Neutrophil (primary cell): Measurements from ENCODE around the gene PIM2.
A peak's percentile ranks its signal among the peaks of the same experiment; 100 is the strongest.

Experiments
- H3K27ac ChIP-seq: fragments of 200-600 bp; sonication (generic); 2 replicates; pipeline ENCODE4 v1.5.1; 2016; ENCODE audit warnings: mild to moderate bottlenecking, moderate library complexity
- H3K27me3 ChIP-seq: fragments of 200-600 bp; sonication (generic); 2 replicates; pipeline ENCODE4 v1.6.0; 2016; ENCODE audit warnings: mild to moderate bottlenecking
- H3K36me3 ChIP-seq: fragments of 200-600 bp; sonication (generic); 2 replicates; pipeline ENCODE4 v1.5.1; 2017
- H3K4me1 ChIP-seq, 2 experiments: fragments of 200-600 bp in 1 of 2; sonication (generic) in 1 of 2; 1 replicate in 1 of 2; 2 replicates in 1 of 2; pipeline versions ENCODE4 v1.5.1 to v1.6.1; 2013 to 2016; ENCODE audit warnings: low read depth in 1 of 2, low read length in 1 of 2, mild to moderate bottlenecking in 1 of 2, moderate library complexity in 1 of 2; ENCODE audit not compliant: control insufficient read depth in 1 of 2, insufficient read depth in 1 of 2
- H3K4me3 ChIP-seq, 2 experiments: fragments of 200-600 bp in 1 of 2; sonication (generic) in 1 of 2; 1 replicate in 1 of 2; 2 replicates in 1 of 2; pipeline ENCODE4 v1.5.1; 2013 to 2016; ENCODE audit warnings: low read depth in 1 of 2, low read length in 1 of 2, mild to moderate bottlenecking in 1 of 2, moderate library complexity in 1 of 2
- H3K9me3 ChIP-seq: fragments of 200-600 bp; sonication (generic); 2 replicates; pipeline ENCODE4 v1.5.1; 2016
- TF ChIP-seq, protein P1 (sequence below): fragments of 200-600 bp; sonication (generic); IDR thresholded peaks from 2 replicates; pipeline ENCODE4 v1.5.1; 2016; ENCODE audit warnings: antibody characterized with exemption

The PIM2 gene

GRCh38 chrX:48897625-48898306 is 21.1 kb downstream of the PIM2 start, which contains the start of the genes PQBP1 and TIMM17B:
TSS of gene PQBP1 (plus strand) at chrX:48897930. CDS start at chrX:48898510, 580 bp downstream.
TSS of gene TIMM17B (minus strand) at chrX:48897768. CDS start at chrX:48897749, 19 bp downstream.
- Histone ChIP-seq H3K4me3 (peak within 1 kb of the TSS; percentile 67 to 81), H3K27me3 (no peaks in the 10 kb centered on the region), H3K27ac (peak within 1 kb of the TSS; percentile 95), H3K4me1 (peaks cover 10 to 19% of the 10 kb centered on the region in 2 experiments), H3K36me3 (peaks cover 11% of the 10 kb centered on the region), H3K9me3 (no peaks in the 10 kb centered on the region)
- TF ChIP-seq, protein P1, sequence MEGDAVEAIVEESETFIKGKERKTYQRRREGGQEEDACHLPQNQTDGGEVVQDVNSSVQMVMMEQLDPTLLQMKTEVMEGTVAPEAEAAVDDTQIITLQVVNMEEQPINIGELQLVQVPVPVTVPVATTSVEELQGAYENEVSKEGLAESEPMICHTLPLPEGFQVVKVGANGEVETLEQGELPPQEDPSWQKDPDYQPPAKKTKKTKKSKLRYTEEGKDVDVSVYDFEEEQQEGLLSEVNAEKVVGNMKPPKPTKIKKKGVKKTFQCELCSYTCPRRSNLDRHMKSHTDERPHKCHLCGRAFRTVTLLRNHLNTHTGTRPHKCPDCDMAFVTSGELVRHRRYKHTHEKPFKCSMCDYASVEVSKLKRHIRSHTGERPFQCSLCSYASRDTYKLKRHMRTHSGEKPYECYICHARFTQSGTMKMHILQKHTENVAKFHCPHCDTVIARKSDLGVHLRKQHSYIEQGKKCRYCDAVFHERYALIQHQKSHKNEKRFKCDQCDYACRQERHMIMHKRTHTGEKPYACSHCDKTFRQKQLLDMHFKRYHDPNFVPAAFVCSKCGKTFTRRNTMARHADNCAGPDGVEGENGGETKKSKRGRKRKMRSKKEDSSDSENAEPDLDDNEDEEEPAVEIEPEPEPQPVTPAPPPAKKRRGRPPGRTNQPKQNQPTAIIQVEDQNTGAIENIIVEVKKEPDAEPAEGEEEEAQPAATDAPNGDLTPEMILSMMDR = no peak

GRCh38 chrX:48897157-48897624 is 21.6 kb downstream of the PIM2 start:
- H3K4me3 ChIP-seq = peak overlapping the region; percentile 67 to 81
- H3K36me3 ChIP-seq = peaks cover 5% of the 10 kb centered on the region
- no peaks in the 10 kb centered on the region for H3K9me3 ChIP-seq
- H3K27me3 ChIP-seq = no peaks in the 10 kb centered on the region
- H3K27ac ChIP-seq = peak overlapping the region; percentile 95
- TF ChIP-seq, protein P1 = no peak
- peaks cover 11 to 19% of the 10 kb centered on the region in 2 experiments for H3K4me1 ChIP-seq

DNA sequence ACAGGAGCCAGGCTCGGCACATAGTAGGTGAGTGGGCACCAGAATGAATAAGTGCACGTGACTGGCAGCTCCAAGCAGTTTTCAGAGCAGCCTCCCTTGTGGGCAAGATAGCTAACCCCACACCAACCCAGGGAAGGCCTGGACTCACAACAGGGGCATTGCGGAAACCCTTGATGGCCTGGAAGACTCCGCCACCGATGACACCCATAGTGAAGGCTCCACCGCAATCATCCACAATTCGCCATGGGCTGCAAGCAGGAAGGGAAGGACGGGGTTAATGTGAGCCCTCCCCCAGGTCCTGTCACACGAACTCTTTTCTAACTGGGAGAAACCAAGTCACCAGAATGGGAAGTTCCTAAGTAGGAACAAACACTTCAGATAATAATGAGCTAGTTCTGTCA is 22.2 kb downstream of the PIM2 start:
- TF ChIP-seq, protein P1 = no peak
- Histone ChIP-seq H3K9me3 (no peaks in the 10 kb centered on the region), H3K36me3 (peaks cover under 1% of the 10 kb centered on the region), H3K27me3 (no peaks in the 10 kb centered on the region), H3K27ac (peak overlapping the region; percentile 95), H3K4me1 (peaks cover 16 to 24% of the 10 kb centered on the region in 2 experiments), H3K4me3 (peak overlapping the region; percentile 67 to 81)

GRCh38 chrX:48894891-48895290 is 23.9 kb downstream of the PIM2 start:
- Histone ChIP-seq H3K36me3 (no peaks in the 10 kb centered on the region), H3K27ac (no peak overlapping the region), H3K4me3 (no peak overlapping the region), H3K27me3 (no peaks in the 10 kb centered on the region), H3K4me1 (peaks cover 16 to 30% of the 10 kb centered on the region in 2 experiments), H3K9me3 (no peaks in the 10 kb centered on the region)
- TF ChIP-seq, protein P1 = no peak

DNA sequence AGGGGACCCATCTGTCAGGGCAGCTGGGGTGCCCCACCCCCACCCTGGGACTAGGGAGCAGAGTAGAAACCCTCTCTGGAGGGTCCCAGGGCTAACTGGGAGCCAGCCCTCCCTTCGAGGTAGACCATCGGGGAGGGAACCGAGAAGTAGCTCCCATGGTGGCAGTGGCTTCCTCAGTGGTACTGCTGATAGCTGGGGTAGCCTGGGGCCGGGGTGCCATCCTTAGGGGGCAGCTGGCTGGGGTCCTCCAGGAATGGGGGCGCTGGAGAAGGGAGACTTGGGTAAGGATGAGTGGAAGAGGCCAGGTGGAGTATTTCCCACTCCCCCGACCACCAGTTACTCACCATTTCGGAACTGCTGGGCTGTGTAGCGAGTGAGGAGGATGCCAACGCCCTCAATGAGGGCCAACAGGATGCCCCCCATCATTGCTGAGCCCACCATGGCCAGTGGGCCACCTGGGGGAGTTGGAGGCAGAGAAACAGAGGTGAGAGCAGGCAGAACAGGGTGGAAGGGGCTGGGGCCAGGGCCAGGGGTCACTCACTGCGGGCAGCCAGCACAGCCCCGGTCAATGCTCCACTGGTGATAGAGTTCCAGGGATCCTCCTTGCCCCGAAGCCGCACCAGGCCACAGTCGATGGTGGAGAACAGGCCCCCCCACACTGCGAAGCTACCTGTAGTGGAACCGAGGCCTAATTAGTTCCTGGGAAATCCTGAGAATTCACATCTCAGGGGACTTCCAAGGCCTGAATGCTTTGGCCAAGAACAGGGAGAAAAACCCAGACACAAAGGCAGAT is 25.1 kb downstream of the PIM2 start:
- H3K4me3 ChIP-seq = no peak overlapping the region
- TF ChIP-seq, protein P1 = no peak
- no peaks in the 10 kb centered on the region for H3K9me3 ChIP-seq
- H3K27me3 ChIP-seq = no peaks in the 10 kb centered on the region
- no peak overlapping the region for H3K27ac ChIP-seq
- H3K36me3 ChIP-seq = no peaks in the 10 kb centered on the region
- peaks cover 11 to 25% of the 10 kb centered on the region in 2 experiments for H3K4me1 ChIP-seq
